Neutrophil (primary cell): ENCODE data around the gene RNF7.
A peak's percentile ranks its signal among the peaks of the same experiment; 100 is the strongest.
"Not testable (repeated sequence)": the region's sequence is repeated elsewhere in the genome, so short reads cannot be mapped to it uniquely, and the experiment has no call there.

Experiments used
- H3K27ac ChIP-seq: fragments of 200-600 bp; sonication (generic); 2 replicates; pipeline ENCODE4 v1.5.1; 2016; ENCODE audit warnings: mild to moderate bottlenecking, moderate library complexity
- H3K27me3 ChIP-seq: fragments of 200-600 bp; sonication (generic); 2 replicates; pipeline ENCODE4 v1.6.0; 2016; ENCODE audit warnings: mild to moderate bottlenecking
- H3K36me3 ChIP-seq: fragments of 200-600 bp; sonication (generic); 2 replicates; pipeline ENCODE4 v1.5.1; 2017
- H3K4me1 ChIP-seq, 2 experiments: fragments of 200-600 bp in 1 of 2; sonication (generic) in 1 of 2; 1 replicate in 1 of 2; 2 replicates in 1 of 2; pipeline versions ENCODE4 v1.5.1 to v1.6.1; 2013 to 2016; ENCODE audit warnings: low read depth in 1 of 2, low read length in 1 of 2, mild to moderate bottlenecking in 1 of 2, moderate library complexity in 1 of 2; ENCODE audit not compliant: control insufficient read depth in 1 of 2, insufficient read depth in 1 of 2
- H3K4me3 ChIP-seq, 2 experiments: fragments of 200-600 bp in 1 of 2; sonication (generic) in 1 of 2; 1 replicate in 1 of 2; 2 replicates in 1 of 2; pipeline ENCODE4 v1.5.1; 2013 to 2016; ENCODE audit warnings: low read depth in 1 of 2, low read length in 1 of 2, mild to moderate bottlenecking in 1 of 2, moderate library complexity in 1 of 2
- H3K9me3 ChIP-seq: fragments of 200-600 bp; sonication (generic); 2 replicates; pipeline ENCODE4 v1.5.1; 2016
- TF ChIP-seq, protein P1 (sequence below): fragments of 200-600 bp; sonication (generic); IDR thresholded peaks from 2 replicates; pipeline ENCODE4 v1.5.1; 2016; ENCODE audit warnings: antibody characterized with exemption

RNF7 gene

DNA sequence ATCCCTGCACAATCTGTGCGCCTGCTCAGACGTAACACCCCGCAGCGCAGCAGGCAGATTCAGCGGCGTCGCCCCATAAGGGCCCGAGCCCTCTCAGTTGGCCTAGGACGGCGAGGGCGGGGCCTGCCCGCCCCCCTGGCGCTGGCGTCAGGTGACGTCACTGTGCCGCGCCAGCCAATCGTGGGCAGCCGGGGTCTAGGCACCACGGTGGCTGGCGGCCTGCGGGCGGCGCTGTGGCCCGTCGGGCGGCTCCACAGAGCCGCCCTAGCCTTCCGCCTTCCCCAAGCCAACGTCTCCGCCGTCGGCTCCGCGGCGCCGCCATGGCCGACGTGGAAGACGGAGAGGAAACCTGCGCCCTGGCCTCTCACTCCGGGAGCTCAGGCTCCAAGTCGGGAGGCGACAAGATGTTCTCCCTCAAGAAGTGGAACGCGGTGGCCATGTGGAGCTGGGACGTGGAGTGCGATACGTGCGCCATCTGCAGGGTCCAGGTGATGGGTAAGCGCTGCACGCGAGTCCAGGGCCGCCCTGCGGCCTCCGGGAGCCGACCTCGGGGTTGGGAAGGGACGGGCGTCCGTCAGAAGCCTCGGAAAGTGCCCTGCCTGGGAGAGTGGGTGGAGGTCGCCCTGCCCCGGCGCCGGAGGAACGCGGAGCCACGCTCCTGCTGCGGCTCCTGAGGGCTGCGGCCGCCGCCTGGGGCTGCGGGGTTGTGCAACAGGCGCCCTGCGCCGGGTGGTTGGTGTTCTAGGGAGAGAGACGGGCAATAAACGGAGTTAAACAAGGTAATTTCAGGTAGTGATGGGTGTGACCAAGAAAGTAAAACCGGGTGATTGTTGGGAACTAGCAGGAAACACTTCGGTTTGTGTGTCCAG, at the start of gene RNF7:
RNF7 (plus strand) TSS at position 277 of the 869 bp plus-strand sequence; CDS start at position 321, 44 bp downstream.
- TF ChIP-seq, protein P1, sequence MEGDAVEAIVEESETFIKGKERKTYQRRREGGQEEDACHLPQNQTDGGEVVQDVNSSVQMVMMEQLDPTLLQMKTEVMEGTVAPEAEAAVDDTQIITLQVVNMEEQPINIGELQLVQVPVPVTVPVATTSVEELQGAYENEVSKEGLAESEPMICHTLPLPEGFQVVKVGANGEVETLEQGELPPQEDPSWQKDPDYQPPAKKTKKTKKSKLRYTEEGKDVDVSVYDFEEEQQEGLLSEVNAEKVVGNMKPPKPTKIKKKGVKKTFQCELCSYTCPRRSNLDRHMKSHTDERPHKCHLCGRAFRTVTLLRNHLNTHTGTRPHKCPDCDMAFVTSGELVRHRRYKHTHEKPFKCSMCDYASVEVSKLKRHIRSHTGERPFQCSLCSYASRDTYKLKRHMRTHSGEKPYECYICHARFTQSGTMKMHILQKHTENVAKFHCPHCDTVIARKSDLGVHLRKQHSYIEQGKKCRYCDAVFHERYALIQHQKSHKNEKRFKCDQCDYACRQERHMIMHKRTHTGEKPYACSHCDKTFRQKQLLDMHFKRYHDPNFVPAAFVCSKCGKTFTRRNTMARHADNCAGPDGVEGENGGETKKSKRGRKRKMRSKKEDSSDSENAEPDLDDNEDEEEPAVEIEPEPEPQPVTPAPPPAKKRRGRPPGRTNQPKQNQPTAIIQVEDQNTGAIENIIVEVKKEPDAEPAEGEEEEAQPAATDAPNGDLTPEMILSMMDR, result peak; percentile 96
- Histone ChIP-seq H3K4me3 (peak within 1 kb of the TSS; percentile 75 to 79), H3K36me3 (peaks cover 7% of the 10 kb centered on the region), H3K9me3 (no peaks in the 10 kb centered on the region), H3K4me1 (peaks cover 41 to 44% of the 10 kb centered on the region in 2 experiments), H3K27ac (peak within 1 kb of the TSS; percentile 90), H3K27me3 (no peaks in the 10 kb centered on the region)

DNA sequence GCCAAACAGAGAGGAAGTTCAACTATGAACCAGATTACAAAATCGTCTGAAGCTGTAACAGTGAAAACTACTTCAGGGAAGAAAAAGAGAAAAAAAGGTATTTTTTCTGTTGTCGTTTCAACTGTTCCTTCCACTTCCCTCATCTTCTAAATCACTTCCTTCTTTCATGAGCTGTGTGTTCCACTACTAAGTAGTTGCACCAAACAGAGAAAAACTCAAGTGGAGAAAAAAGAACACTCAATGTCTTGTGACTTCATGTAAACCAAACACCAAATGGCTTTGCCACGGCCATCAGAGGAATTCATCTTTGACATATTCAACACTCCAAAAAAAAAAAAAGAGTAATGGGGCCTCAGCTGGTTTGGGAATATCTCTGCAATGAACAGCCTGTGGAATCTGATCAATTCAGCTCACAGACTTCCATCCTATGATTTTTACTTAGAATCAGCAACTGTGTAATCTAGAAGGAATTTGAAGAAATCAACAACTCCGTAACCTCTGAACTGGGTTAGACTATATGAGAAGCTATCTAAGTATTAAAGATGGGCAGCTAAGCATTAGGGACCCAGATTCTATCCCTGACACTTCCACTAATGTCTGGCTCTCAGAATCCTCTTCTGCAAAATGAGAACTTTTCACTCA, 47.5 kb upstream of the RNF7 start:
- TF ChIP-seq, protein P1, result no peak
- H3K36me3 ChIP-seq, result no peaks in the 10 kb centered on the region
- no peaks in the 10 kb centered on the region for H3K27me3 ChIP-seq
- no peaks in the 10 kb centered on the region for H3K9me3 ChIP-seq
- peak overlapping the region in 1 of 2 experiments; percentile 33 for H3K4me3 ChIP-seq
- H3K27ac ChIP-seq, result peak overlapping the region; percentile 87
- H3K4me1 ChIP-seq, result peaks cover 42 to 43% of the 10 kb centered on the region in 2 experiments

DNA sequence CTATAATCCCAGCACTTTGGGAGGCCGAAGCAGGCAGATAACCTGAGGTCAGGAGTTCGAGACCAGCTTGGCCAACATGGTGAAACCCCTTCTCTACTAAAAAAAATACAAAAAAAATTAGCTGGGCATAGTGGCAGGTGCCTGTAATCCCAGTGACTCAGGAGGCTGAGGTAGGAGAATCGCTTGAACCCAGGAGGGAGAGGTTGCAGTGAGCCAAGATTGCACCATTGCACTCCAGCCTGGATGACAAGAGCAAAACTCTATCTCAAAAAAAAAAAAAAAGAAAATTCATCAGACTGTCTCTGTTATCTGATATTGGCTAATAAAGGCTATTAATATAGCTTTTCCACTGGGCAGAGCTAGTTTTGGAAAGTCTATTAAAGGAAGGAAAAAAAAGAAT, 46.6 kb upstream of the RNF7 start:
- Histone ChIP-seq H3K27ac (peak overlapping the region; percentile 87), H3K4me1 (peaks cover 34% of the 10 kb centered on the region in 2 experiments)
- not testable (repeated sequence) for H3K4me3 ChIP-seq, H3K27me3 ChIP-seq, H3K36me3 ChIP-seq, H3K9me3 ChIP-seq

DNA sequence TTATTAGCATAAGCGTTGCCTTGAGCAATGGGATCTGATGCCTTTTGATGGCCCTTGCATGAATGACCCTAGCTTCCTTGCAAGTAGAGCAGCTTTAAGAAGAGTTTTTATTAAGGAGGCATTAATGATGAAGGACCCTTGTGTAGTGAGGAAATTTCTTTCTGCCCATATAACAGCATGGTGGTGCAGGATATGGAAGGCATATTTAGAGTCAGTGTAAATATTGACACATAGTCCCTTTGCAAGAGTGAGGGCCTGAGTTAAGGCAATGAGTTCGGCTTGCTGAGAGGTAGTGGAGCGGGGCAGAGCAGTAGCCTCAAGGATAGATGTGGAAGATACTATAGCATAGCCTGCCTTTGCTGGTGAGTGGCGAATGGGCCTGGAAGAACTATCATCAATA, 45.1 kb upstream of the RNF7 start:
- not testable (repeated sequence) for H3K36me3 ChIP-seq, H3K4me3 ChIP-seq, H3K27me3 ChIP-seq, H3K9me3 ChIP-seq, H3K27ac ChIP-seq
- H3K4me1 ChIP-seq, result peaks cover 26% of the 10 kb centered on the region in 2 experiments

DNA sequence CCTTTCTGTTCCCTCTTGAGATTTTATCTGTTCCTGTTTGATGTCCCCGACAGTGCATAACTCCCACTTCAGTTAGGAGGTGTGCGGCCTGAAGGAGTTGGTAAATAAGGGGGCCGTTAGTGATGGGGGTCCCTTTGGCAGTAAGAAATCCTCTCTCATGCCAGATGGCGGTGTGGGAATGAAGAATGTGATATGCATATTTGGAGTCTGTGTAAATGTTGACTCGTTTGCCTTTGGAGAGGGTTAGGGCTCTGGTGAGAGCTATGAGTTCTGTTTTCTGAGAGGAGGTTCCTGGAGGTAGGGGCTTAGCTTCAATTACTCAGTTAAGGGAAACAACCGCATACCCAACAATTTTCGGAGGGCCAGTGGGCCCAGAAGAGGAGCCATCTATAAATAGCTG, 38.8 kb upstream of the RNF7 start:
- H3K36me3 ChIP-seq, result no peaks in the 10 kb centered on the region
- H3K9me3 ChIP-seq, result no peaks in the 10 kb centered on the region
- no peaks in the 10 kb centered on the region for H3K27me3 ChIP-seq
- TF ChIP-seq, protein P1, result no peak
- H3K4me3 ChIP-seq, result no peak overlapping the region
- no peak overlapping the region for H3K27ac ChIP-seq
- no peaks in the 10 kb centered on the region for H3K4me1 ChIP-seq

DNA sequence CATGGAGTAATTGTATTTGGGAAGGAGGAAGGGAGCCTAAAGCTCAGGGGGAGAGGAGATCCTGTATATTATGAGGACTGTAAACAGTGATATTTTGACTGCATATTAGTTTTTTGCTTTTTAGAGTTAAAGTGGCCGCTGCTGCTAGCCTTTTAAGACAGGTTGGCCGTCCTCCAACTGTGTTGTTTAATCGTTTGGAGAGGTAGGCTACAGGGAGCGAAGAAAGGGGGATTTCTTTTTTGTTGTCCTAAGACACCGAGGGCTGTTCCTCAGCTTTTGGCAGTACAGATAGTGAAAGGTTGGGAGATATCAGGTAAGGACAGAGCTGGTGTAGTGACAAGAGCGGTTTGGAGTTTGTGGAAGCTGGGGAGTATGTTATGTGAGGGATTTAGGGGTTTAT, 38.2 kb upstream of the RNF7 start:
- Histone ChIP-seq H3K27ac (no peak overlapping the region), H3K9me3 (no peaks in the 10 kb centered on the region), H3K4me3 (no peak overlapping the region), H3K27me3 (no peaks in the 10 kb centered on the region), H3K36me3 (no peaks in the 10 kb centered on the region), H3K4me1 (no peaks in the 10 kb centered on the region)
- TF ChIP-seq, protein P1, result no peak

DNA sequence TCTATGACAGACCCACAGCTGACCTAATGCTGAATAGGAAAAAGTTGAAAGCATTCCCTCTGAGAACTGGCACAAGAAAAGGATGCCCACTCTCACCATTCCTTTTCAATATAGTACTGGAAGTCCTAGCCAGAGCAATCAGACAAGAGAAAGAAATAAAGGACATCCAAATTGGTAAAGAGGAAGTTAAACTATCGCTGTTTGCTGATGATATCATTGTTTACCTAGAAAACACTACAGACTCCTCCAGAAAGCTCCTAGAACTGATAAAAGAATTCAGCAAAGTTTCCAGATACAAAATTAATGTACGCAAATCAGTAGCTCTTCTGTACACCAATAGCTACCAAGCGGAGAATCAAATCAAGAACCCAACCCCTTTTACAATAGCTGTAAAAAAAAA, 34.7 kb upstream of the RNF7 start:
- H3K9me3 ChIP-seq, H3K4me3 ChIP-seq, H3K4me1 ChIP-seq: not testable (repeated sequence)

More for the DNA sequence above, 34.7 kb upstream of the RNF7 start:
- H3K27ac ChIP-seq, H3K27me3 ChIP-seq, H3K36me3 ChIP-seq: not testable (repeated sequence)
